Measurements from ENCODE around the gene LMX1A. TPM values are rescaled to one million over a fixed set of nuclear protein-coding genes. Genes with fewer than 3 reads are reported as not detected.

LMX1A gene
- total RNA-seq, 1 experiment from 2014 or later, result not detected

- DNase-seq (ENCODE audit: low read depth), result no peak
- in situ Hi-C loops (cut with HindIII; ENCODE audit: low pct_unique_long_range_greater_than_20kb, low sequenced_read_pairs), result no loop called here
Observed at GRCh38 chr1:165342587-165342986, 13.9 kb downstream of the LMX1A start.

DNA sequence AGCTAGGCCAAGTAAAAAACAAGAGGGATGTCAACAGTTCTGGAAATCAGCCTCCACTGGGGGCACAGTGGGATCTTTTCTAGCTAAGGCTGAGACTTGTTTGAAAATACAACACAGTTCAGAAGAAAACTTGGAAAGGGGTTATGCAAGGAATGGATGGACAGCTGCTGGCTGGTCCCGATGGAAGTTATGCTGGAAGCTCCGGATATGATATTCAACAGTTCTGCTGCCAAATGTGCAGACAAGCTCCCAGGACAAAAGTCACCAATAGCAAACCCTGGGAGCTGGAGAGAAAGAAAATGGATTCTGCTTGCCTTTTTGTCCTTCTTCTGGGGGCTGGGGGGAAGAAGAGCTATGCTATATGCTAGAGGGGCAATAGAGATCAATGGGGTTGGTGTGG lies 14.3 kb downstream of the LMX1A start:
- DNase-seq (ENCODE audit: low read depth), result no peak
- in situ Hi-C loops (cut with HindIII; ENCODE audit: low pct_unique_long_range_greater_than_20kb, low sequenced_read_pairs), result no loop called here

- DNase-seq (ENCODE audit: low read depth), result no peak
- in situ Hi-C loops (cut with HindIII; ENCODE audit: low pct_unique_long_range_greater_than_20kb, low sequenced_read_pairs), result no loop called here
Observed at GRCh38 chr1:165339164-165339563, 17.4 kb downstream of the LMX1A start.

DNA sequence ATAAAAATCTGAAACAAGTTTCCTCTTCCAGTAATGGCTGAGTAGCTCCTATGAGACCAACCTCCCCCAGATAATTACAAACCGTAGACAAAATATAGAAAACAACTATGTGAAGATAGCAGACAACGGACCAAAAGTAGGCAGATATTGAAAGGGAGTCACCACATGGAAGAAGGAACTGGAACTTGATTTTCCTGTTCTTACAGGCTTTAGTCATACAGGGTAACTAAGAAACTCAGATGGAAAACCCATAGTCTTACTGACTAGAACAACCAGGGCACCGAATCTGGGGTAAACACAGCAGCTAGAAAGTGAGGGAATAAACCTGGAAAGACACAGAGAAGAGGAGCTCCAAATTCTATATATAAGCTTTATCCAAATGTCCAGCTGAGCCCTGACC lies 26.0 kb downstream of the LMX1A start:
- in situ Hi-C loops (cut with HindIII; ENCODE audit: low pct_unique_long_range_greater_than_20kb, low sequenced_read_pairs), result no loop called here
- DNase-seq (ENCODE audit: low read depth), result no peak

GRCh38 chr1:165329104-165329503 lies 27.4 kb downstream of the LMX1A start:
- in situ Hi-C loops (cut with HindIII; ENCODE audit: low pct_unique_long_range_greater_than_20kb, low sequenced_read_pairs), result no loop called here
- DNase-seq (ENCODE audit: low read depth), result no peak

DNA sequence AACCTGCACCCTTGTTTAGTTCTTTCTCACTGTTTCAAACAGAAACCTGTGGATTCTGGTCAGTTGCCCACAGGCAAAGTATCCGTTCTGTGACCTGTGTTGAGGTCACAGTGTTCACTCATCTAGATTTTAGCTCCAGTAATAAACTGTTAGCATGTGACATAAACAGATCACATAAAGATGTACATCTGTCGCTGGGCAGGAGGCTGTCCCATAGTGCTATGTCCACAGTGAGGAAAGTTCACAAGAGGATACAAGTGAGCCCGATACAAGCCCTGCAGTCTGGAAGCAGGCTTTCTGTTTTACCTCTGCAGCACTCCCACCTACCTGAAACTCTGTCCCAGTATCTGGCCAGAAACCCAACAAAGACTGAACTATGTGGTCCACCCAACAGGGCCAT lies 28.4 kb downstream of the LMX1A start:
- in situ Hi-C loops (cut with HindIII; ENCODE audit: low pct_unique_long_range_greater_than_20kb, low sequenced_read_pairs), result no loop called here
- no peak for DNase-seq (ENCODE audit: low read depth)

- no peak for DNase-seq (ENCODE audit: low read depth)
- in situ Hi-C loops (cut with HindIII; ENCODE audit: low pct_unique_long_range_greater_than_20kb, low sequenced_read_pairs), result no loop called here
Observed at GRCh38 chr1:165327538-165327937, 29.0 kb downstream of the LMX1A start.

GRCh38 chr1:165325460-165326203 lies 30.9 kb downstream of the LMX1A start:
- in situ Hi-C loops (cut with HindIII; ENCODE audit: low pct_unique_long_range_greater_than_20kb, low sequenced_read_pairs), result no loop called here
- DNase-seq (ENCODE audit: low read depth), result no peak

DNA sequence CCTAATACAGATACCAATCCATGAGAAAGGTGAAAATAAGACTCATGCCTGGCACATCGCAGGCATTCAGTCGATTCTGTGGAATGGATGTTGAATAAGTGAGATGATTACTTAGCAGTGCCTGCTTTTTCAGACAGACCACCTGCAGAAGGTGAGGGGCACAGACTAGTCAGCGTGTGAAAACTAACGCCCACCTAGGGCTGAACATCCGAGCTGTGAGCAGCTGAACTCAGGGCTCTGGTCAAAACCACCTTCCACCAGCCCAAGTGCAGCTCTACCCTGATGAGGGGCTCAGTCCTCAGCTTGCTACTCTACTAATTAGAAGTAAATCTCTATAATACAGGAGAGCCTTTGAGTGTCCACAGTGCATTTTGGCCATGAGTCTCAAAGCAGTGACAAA lies 32.5 kb downstream of the LMX1A start:
- in situ Hi-C loops (cut with HindIII; ENCODE audit: low pct_unique_long_range_greater_than_20kb, low sequenced_read_pairs), result no loop called here
- no peak for DNase-seq (ENCODE audit: low read depth)

- DNase-seq (ENCODE audit: low read depth), result no peak
- in situ Hi-C loops (cut with HindIII; ENCODE audit: low pct_unique_long_range_greater_than_20kb, low sequenced_read_pairs), result no loop called here
Observed at GRCh38 chr1:165317612-165318011, 38.9 kb downstream of the LMX1A start.

GRCh38 chr1:165316153-165316772 lies 40.3 kb downstream of the LMX1A start:
- no peak for DNase-seq (ENCODE audit: low read depth)
- in situ Hi-C loops (cut with HindIII; ENCODE audit: low pct_unique_long_range_greater_than_20kb, low sequenced_read_pairs), result no loop called here

- no peak for DNase-seq (ENCODE audit: low read depth)
Observed at GRCh38 chr1:165315481-165315880, 41.0 kb downstream of the LMX1A start.

GRCh38 chr1:165313903-165314302 lies 42.6 kb downstream of the LMX1A start:
- DNase-seq (ENCODE audit: low read depth), result no peak
- in situ Hi-C loops (cut with HindIII; ENCODE audit: low pct_unique_long_range_greater_than_20kb, low sequenced_read_pairs), result no loop called here

More at GRCh38 chr1:165315481-165315880, 41.0 kb downstream of the LMX1A start:
- in situ Hi-C loops (cut with HindIII; ENCODE audit: low pct_unique_long_range_greater_than_20kb, low sequenced_read_pairs), result no loop called here

- in situ Hi-C loops (cut with HindIII; ENCODE audit: low pct_unique_long_range_greater_than_20kb, low sequenced_read_pairs), result no loop called here
- DNase-seq (ENCODE audit: low read depth), result no peak
Observed at GRCh38 chr1:165312591-165312990, 43.9 kb downstream of the LMX1A start.

- no peak for DNase-seq (ENCODE audit: low read depth)
- in situ Hi-C loops (cut with HindIII; ENCODE audit: low pct_unique_long_range_greater_than_20kb, low sequenced_read_pairs), result no loop called here
Observed at GRCh38 chr1:165306543-165307434, 49.7 kb downstream of the LMX1A start.

GRCh38 chr1:165303386-165303785 lies 53.1 kb downstream of the LMX1A start:
- no peak for DNase-seq (ENCODE audit: low read depth)
- in situ Hi-C loops (cut with HindIII; ENCODE audit: low pct_unique_long_range_greater_than_20kb, low sequenced_read_pairs), result no loop called here

- in situ Hi-C loops (cut with HindIII; ENCODE audit: low pct_unique_long_range_greater_than_20kb, low sequenced_read_pairs), result no loop called here
- no peak for DNase-seq (ENCODE audit: low read depth)
Observed at GRCh38 chr1:165300400-165300903, 56.1 kb downstream of the LMX1A start.

- in situ Hi-C loops (cut with HindIII; ENCODE audit: low pct_unique_long_range_greater_than_20kb, low sequenced_read_pairs), result no loop called here
- no peak for DNase-seq (ENCODE audit: low read depth)
Observed at GRCh38 chr1:165298203-165298820, 58.2 kb downstream of the LMX1A start.

Data from Caki2 (cell line).